Thymus (tissue), 11 donors: ENCODE measurements around the gene CGB7. TPM values are rescaled to one million over a fixed set of nuclear protein-coding genes. Genes with fewer than 3 reads are reported as not detected.
"Not testable (repeated sequence)": the region's sequence is repeated elsewhere in the genome, so short reads cannot be mapped to it uniquely, and the experiment has no call there.

Experiments used
- DNase-seq, 9 donors: peaks; one replicate each; pipeline ENCODE4 v3.0.0-alpha.2; 2013; ENCODE audit warnings: low spot score in 9 of 9, low read depth in 6 of 9, missing footprints in 1 of 9
- H3K27ac ChIP-seq, 2 donors: one replicate each; pipeline ENCODE4 v1.5.1; 2013; ENCODE audit warnings: control low read depth in 1 of 2, low read depth in 1 of 2, low read length in 1 of 2, mild to moderate bottlenecking in 1 of 2, moderate library complexity in 1 of 2
- H3K27me3 ChIP-seq, 2 donors: one replicate each; pipeline ENCODE4 v1.5.1; 2013; ENCODE audit warnings: low read length in 1 of 2; ENCODE audit not compliant: control insufficient read depth in 2 of 2, insufficient read depth in 1 of 2
- H3K36me3 ChIP-seq, 2 donors: one replicate each; pipeline ENCODE4 v1.5.1; 2013; ENCODE audit warnings: low read length in 1 of 2, mild to moderate bottlenecking in 1 of 2, moderate library complexity in 1 of 2; ENCODE audit not compliant: control insufficient read depth in 2 of 2, insufficient read depth in 2 of 2
- H3K4me1 ChIP-seq, 2 donors: one replicate each; pipeline ENCODE4 v1.5.1; 2013; ENCODE audit warnings: low read length in 2 of 2; ENCODE audit not compliant: control insufficient read depth in 2 of 2, insufficient read depth in 2 of 2
- H3K4me3 ChIP-seq, 2 donors: one replicate each; pipeline ENCODE4 v1.5.1; 2013; ENCODE audit warnings: low read length in 2 of 2, control low read depth in 1 of 2, mild to moderate bottlenecking in 1 of 2
- H3K9me3 ChIP-seq, 2 donors: one replicate each; pipeline ENCODE4 v1.5.1; 2013; ENCODE audit warnings: low read length in 1 of 2, mild to moderate bottlenecking in 1 of 2; ENCODE audit not compliant: control insufficient read depth in 2 of 2, insufficient read depth in 1 of 2
- WGBS: extraction: QIAGEN DNeasy Blood & Tissue Kit; methylation state at CpG from one replicate; pipeline ENCODE4 v1.1.7; 2013; 5-methylcytosine and 5-hydroxymethylcytosine counted together
- polyA plus RNA-seq: library from polyadenylated mRNA; stranded (reverse); fragments of 200-250 nt; gene quantifications from one replicate; pipeline ENCODE4 v1.2.3, GENCODE V29; 2013
- total RNA-seq: library from RNA; stranded (reverse); fragments of 120-200 nt; gene quantifications from one replicate; pipeline ENCODE4 v1.2.4, GENCODE V29; 2013
- donor health status: healthy.

CGB7 gene
- total and polyA plus RNA-seq, 2 donors: 0.33 to 6.7 TPM

- Histone ChIP-seq H3K27me3 (peaks cover 16 to 54% of the 10 kb centered on the region in 2 donors), H3K9me3 (no peaks in the 10 kb centered on the region), H3K4me1 (peaks cover 3 to 14% of the 10 kb centered on the region in 2 donors), H3K4me3 (no peak overlapping the region), H3K36me3 (peaks cover under 1 to 3% of the 10 kb centered on the region in 2 donors), H3K27ac (no peak overlapping the region)
- DNase-seq: no peak
- 56% methylated on average over 16 of the region's 16 CpGs for WGBS
Observed at GRCh38 chr19:49020931-49021895, 36.3 kb downstream of the CGB7 start.

- H3K4me3 ChIP-seq: no peak overlapping the region
- WGBS: 87% methylated on average over 11 of the region's 11 CpGs
- no peaks in the 10 kb centered on the region for H3K9me3 ChIP-seq
- peaks cover 10 to 12% of the 10 kb centered on the region in 2 donors for H3K36me3 ChIP-seq
- H3K27me3 ChIP-seq: peaks cover 16 to 54% of the 10 kb centered on the region in 2 donors
- H3K4me1 ChIP-seq: peaks cover 3 to 14% of the 10 kb centered on the region in 2 donors
- no peak overlapping the region for H3K27ac ChIP-seq
- no peak for DNase-seq
Observed at GRCh38 chr19:49020342-49020741, 37.2 kb downstream of the CGB7 start.

- 19% methylated on average over 41 of the region's 41 CpGs for WGBS
Observed at GRCh38 chr19:49019242-49019932, 38.2 kb downstream of the CGB7 start.

GRCh38 chr19:49018388-49019241, 38.9 kb downstream of the CGB7 start:
- peaks cover 16 to 54% of the 10 kb centered on the region in 2 donors for H3K27me3 ChIP-seq
- H3K4me1 ChIP-seq: peaks cover 3 to 14% of the 10 kb centered on the region in 2 donors
- DNase-seq: peak in 1 of 9 donors; percentile 18
- 8% methylated on average over 50 of the region's 50 CpGs for WGBS
- H3K4me3 ChIP-seq: peak overlapping the region in 1 of 2 donors; percentile 47
- H3K36me3 ChIP-seq: peaks cover 13 to 25% of the 10 kb centered on the region in 2 donors
- H3K9me3 ChIP-seq, H3K27ac ChIP-seq: not testable (repeated sequence)

More at GRCh38 chr19:49019242-49019932, 38.2 kb downstream of the CGB7 start:
- Histone ChIP-seq H3K27me3 (peaks cover 16 to 54% of the 10 kb centered on the region in 2 donors), H3K9me3 (no peaks in the 10 kb centered on the region), H3K4me3 (peak overlapping the region in 1 of 2 donors; percentile 32), H3K4me1 (peaks cover 3 to 14% of the 10 kb centered on the region in 2 donors), H3K27ac (no peak overlapping the region), H3K36me3 (peaks cover 13 to 21% of the 10 kb centered on the region in 2 donors)
- DNase-seq: peak in 2 of 9 donors; percentile 21 to 39

GRCh38 chr19:49017666-49018351, 39.7 kb downstream of the CGB7 start:
- Histone ChIP-seq H3K27ac (no peak overlapping the region), H3K36me3 (peaks cover 16 to 30% of the 10 kb centered on the region in 2 donors), H3K9me3 (no peaks in the 10 kb centered on the region), H3K4me1 (peaks cover 3 to 14% of the 10 kb centered on the region in 2 donors), H3K4me3 (peak overlapping the region in 1 of 2 donors; percentile 47), H3K27me3 (peaks cover 16 to 54% of the 10 kb centered on the region in 2 donors)
- WGBS: 1% methylated on average over 62 of the region's 62 CpGs
- DNase-seq: peak in 3 of 9 donors; percentile 22 to 50 (median 46)

GRCh38 chr19:49017041-49017665, 40.4 kb downstream of the CGB7 start, which contains the start of gene LHB:
Gene LHB, minus strand, starts transcription at chr19:49017091. Its CDS starts 10 bp downstream, at chr19:49017081.
- H3K36me3 ChIP-seq: peaks cover 22 to 36% of the 10 kb centered on the region in 2 donors
- no peak for DNase-seq
- peaks cover 3 to 14% of the 10 kb centered on the region in 2 donors for H3K4me1 ChIP-seq
- H3K27ac ChIP-seq: no peak within 1 kb of the TSS
- 84% methylated on average over 17 of the region's 17 CpGs for WGBS
- H3K9me3 ChIP-seq: no peaks in the 10 kb centered on the region
- H3K4me3 ChIP-seq: peak within 1 kb of the TSS in 1 of 2 donors; percentile 47
- peaks cover 16 to 51% of the 10 kb centered on the region in 2 donors for H3K27me3 ChIP-seq

DNA sequence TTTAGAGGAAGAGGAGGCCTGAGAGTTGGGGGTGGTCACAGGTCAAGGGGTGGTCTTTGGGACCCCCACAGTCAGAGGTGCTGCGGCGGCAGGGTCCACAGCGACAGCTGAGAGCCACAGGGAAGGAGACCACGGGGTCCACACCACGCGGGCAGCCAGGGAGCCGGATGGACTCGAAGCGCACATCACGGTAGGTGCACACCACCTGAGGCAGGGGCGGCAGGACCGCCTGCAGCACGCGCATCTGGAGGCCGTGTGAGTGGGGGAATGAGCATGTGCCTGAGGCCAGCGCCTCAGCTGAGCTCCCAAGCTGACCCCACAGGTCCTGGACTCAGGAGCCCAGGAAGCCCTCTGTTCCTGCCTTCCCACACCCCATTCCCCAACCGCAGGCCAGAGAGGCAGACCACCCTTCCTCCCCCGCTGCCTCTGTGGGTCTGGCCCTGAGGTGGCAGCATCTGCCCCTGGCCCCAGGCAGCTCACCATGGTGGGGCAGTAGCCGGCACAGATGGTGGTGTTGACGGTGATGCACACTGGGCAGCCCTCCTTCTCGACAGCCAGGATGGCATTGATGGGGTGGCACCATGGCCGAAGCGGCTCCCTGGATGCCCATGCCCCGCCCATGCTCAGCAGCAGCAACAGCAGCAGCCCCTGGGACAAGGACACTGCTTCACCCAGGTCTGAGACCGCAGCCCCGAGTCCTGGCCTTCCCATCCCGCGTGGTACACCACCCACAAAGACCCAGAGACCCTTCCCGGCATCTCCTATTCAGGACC, 41.3 kb downstream of the CGB7 start:
- Histone ChIP-seq H3K27me3 (peaks cover 16 to 42% of the 10 kb centered on the region in 2 donors), H3K4me3 (no peak overlapping the region), H3K4me1 (peaks cover 3 to 14% of the 10 kb centered on the region in 2 donors), H3K9me3 (no peaks in the 10 kb centered on the region), H3K36me3 (peaks cover 31 to 45% of the 10 kb centered on the region in 2 donors), H3K27ac (no peak overlapping the region)
- WGBS: 94% methylated on average over 27 of the region's 29 CpGs
- DNase-seq: no peak
